WTC11 (cell line): ENCODE data around the gene SLC38A10. TPM values are rescaled to one million over a fixed set of nuclear protein-coding genes. Genes with fewer than 3 reads are reported as not detected.

ENCODE experiments used
- ATAC-seq: fragments of 200-7000 bp; cut with Tn5 transposase; 2 replicates; pipeline ENCODE4 v1.10.0; 2021; ENCODE audit warnings: mild to moderate bottlenecking, moderate library complexity
- CTCF ChIA-PET: fragments of 300-600 bp; sonication (Branson Sonifier 250); formaldehyde crosslinking; loops from one replicate; lab custom pipeline; 2021; ENCODE audit warnings: antibody characterized with exemption; lab: Charles Lee
- POLR2A ChIA-PET: fragments of 350-600 bp; sonication (Branson Sonifier 250); formaldehyde crosslinking; loops from one replicate; lab custom pipeline; 2021; ENCODE audit warnings: antibody characterized with exemption; lab: Charles Lee
- DNase-seq: peaks from one replicate; pipeline ENCODE4 v3.0.0; 2021; ENCODE audit warnings: low spot score
- H3K27ac Mint-ChIP-seq: 2 replicates; pipeline ENCODE4 v1.8.0; 2021; ENCODE audit warnings: mixed read lengths
- H3K27me3 Mint-ChIP-seq: 2 replicates; pipeline ENCODE4 v1.8.0; 2021; ENCODE audit warnings: low read depth, mild to moderate bottlenecking, moderate library complexity, mixed read lengths
- H3K36me3 Mint-ChIP-seq: 2 replicates; pipeline ENCODE4 v1.8.0; 2021; ENCODE audit warnings: mixed read lengths
- H3K4me1 Mint-ChIP-seq: 2 replicates; pipeline ENCODE4 v1.8.0; 2022; ENCODE audit warnings: mixed read lengths
- H3K4me3 Mint-ChIP-seq: 2 replicates; pipeline ENCODE4 v1.8.0; 2021; ENCODE audit warnings: mild to moderate bottlenecking, moderate library complexity, mixed read lengths
- H3K9me3 Mint-ChIP-seq: 2 replicates; pipeline ENCODE4 v1.8.0; 2021; ENCODE audit warnings: mixed read lengths
- CBFB ChIP-seq: sonication (generic); formaldehyde crosslinking; IDR thresholded peaks from 2 replicates; pipeline ENCODE4 v1.8.1; 2022; ENCODE audit warnings: mild to moderate bottlenecking, low read depth, missing genetic modification reagents
- CTCF ChIP-seq: fragments of 200-600 bp; IDR thresholded peaks from 2 replicates; pipeline ENCODE4 v1.8.0; 2022; ENCODE audit warnings: antibody characterized with exemption
- ESRRA ChIP-seq: sonication (generic); formaldehyde crosslinking; IDR thresholded peaks from 2 replicates; pipeline ENCODE4 v1.8.1; 2022; ENCODE audit warnings: mild to moderate bottlenecking, missing genetic modification reagents, borderline replicate concordance
- FOXP1 ChIP-seq: sonication (generic); formaldehyde crosslinking; IDR thresholded peaks from 2 replicates; pipeline ENCODE4 v1.8.0; 2022; ENCODE audit warnings: missing genetic modification reagents, mild to moderate bottlenecking, moderate library complexity, borderline replicate concordance
- GTF2I ChIP-seq: fragments of 250-450 bp; sonication (Bioruptor Pico); conservative IDR thresholded peaks from 2 replicates; pipeline ENCODE4 v1.4.0; 2021; ENCODE audit warnings: mild to moderate bottlenecking
- IRF1 ChIP-seq: sonication (generic); formaldehyde crosslinking; IDR thresholded peaks from 2 replicates; pipeline ENCODE4 v1.8.0; 2023; ENCODE audit warnings: missing genetic modification reagents
- IRF2 ChIP-seq: sonication (generic); formaldehyde crosslinking; IDR thresholded peaks from 2 replicates; pipeline ENCODE4 v1.8.0; 2022; ENCODE audit warnings: low read depth, missing genetic modification reagents, borderline replicate concordance
- JAZF1 ChIP-seq: fragments of 250-450 bp; sonication (Bioruptor Pico); IDR thresholded peaks from 2 replicates; pipeline ENCODE4 v1.9.0; 2021; ENCODE audit warnings: moderate library complexity, mild to moderate bottlenecking, inconsistent platforms
- MAX ChIP-seq: sonication (generic); formaldehyde crosslinking; IDR thresholded peaks from 2 replicates; pipeline ENCODE4 v1.8.0; 2022; ENCODE audit warnings: mild to moderate bottlenecking, missing genetic modification reagents
- NR1H2 ChIP-seq: sonication (generic); formaldehyde crosslinking; IDR thresholded peaks from 2 replicates; pipeline ENCODE4 v1.9.0; 2021; ENCODE audit warnings: mild to moderate bottlenecking, moderate library complexity, missing genetic modification reagents
- PRRX2 ChIP-seq: fragments of 250-450 bp; sonication (Bioruptor Pico); IDR thresholded peaks from 2 replicates; pipeline ENCODE4 v1.8.0; 2021; ENCODE audit warnings: mild to moderate bottlenecking
- USF2 ChIP-seq: sonication (generic); formaldehyde crosslinking; IDR thresholded peaks from 2 replicates; pipeline ENCODE4 v1.8.1; 2023; ENCODE audit warnings: mild to moderate bottlenecking, missing genetic modification reagents, moderate library complexity
- ZNF219 ChIP-seq: sonication (generic); formaldehyde crosslinking; IDR thresholded peaks from 2 replicates; pipeline ENCODE4 v1.8.0; 2023; ENCODE audit warnings: missing genetic modification reagents, mild to moderate bottlenecking, borderline replicate concordance
- ZNF396 ChIP-seq: fragments of 250-450 bp; sonication (Bioruptor Pico); IDR thresholded peaks from 2 replicates; pipeline ENCODE4 v1.8.0; 2021; ENCODE audit warnings: mild to moderate bottlenecking, moderate library complexity, borderline replicate concordance
- total RNA-seq: library from RNA; stranded (reverse); gene quantifications from 3 replicates; pipeline ENCODE4 v1.2.3, GENCODE V29; 2021
- TF ChIP-seq, protein P1 (sequence below): fragments of 250-450 bp; sonication (Bioruptor Pico); IDR thresholded peaks from 2 replicates; pipeline ENCODE4 v1.8.0; 2021; ENCODE audit warnings: mild to moderate bottlenecking
- TF ChIP-seq, protein P2 (sequence below): sonication (generic); formaldehyde crosslinking; IDR thresholded peaks from 2 replicates; pipeline ENCODE4 v1.8.1; 2022; ENCODE audit warnings: mild to moderate bottlenecking, missing genetic modification reagents, moderate library complexity, borderline replicate concordance

Gene SLC38A10
- total RNA-seq, 1 experiment from 2014 or later: 47.0 TPM

DNA sequence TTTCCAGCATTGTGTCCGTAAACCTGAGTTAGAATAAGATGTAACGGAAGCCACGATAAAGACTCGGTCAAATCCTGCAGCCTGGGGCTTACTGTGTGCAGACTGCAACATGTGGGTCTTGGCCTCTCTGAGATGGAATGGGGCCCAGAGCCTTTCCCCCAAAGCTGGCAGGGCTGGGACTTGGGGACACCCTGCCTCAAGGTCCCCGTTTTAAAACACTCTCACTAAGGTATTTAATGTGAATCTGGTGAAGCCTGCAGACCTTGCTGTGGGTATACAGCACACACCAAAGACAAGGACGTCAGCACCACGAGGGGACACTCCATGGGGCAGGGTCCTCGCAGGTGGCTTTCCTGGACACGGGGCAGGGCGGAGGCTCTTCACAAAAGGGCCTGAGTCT is 53.9 kb downstream of the SLC38A10 start (continued):
- TF ChIP-seq, protein P1, sequence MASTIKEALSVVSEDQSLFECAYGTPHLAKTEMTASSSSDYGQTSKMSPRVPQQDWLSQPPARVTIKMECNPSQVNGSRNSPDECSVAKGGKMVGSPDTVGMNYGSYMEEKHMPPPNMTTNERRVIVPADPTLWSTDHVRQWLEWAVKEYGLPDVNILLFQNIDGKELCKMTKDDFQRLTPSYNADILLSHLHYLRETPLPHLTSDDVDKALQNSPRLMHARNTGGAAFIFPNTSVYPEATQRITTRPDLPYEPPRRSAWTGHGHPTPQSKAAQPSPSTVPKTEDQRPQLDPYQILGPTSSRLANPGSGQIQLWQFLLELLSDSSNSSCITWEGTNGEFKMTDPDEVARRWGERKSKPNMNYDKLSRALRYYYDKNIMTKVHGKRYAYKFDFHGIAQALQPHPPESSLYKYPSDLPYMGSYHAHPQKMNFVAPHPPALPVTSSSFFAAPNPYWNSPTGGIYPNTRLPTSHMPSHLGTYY (CRISPR knock-in tag): no peak
- TF ChIP-seq CBFB (CRISPR knock-in tag): no peak
- TF ChIP-seq FOXP1 (CRISPR knock-in tag): no peak
- TF ChIP-seq ESRRA (CRISPR knock-in tag): no peak
- TF ChIP-seq ZNF396: no peak
- TF ChIP-seq PRRX2 (CRISPR knock-in tag): no peak
- TF ChIP-seq, all 79 proteins: peak for 0

DNA sequence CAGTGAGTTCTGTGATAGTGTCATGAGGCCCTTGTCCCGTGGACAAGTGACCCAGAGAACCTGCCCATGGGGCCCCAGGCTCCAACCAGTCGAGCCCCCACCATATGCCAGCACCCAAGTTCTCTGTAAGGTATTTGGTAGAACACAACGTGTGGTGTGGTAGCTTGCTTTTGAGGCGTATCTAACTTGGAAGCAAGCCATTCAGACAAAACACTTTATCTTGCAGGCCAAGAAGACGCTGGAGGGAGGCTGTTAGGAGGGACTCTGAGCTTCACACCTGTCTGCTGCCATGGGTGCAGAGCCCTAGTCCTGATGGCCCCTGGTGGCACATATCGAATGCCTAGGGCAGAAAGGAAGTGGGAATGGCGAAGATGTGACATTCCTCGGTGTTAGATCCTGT is 54.3 kb downstream of the SLC38A10 start:
- H3K9me3 Mint-ChIP-seq: no peaks in the 10 kb centered on the region
- ATAC-seq: no peak
- ChIA-PET CTCF (no interaction called here), POLR2A (no interaction called here)
- H3K27ac Mint-ChIP-seq: peak overlapping the region; percentile 80; the same call in 1 of the 2 replicates
- peaks cover 27% of the 10 kb centered on the region for H3K4me1 Mint-ChIP-seq
- no peak for DNase-seq
- no peaks in the 10 kb centered on the region for H3K36me3 Mint-ChIP-seq
- TF ChIP-seq IRF2 (CRISPR knock-in tag) (no peak), JAZF1 (CRISPR knock-in tag) (no peak), ZNF219 (no peak)
- H3K27me3 Mint-ChIP-seq: no peaks in the 10 kb centered on the region
- H3K4me3 Mint-ChIP-seq: peak overlapping the region; percentile 90

DNA sequence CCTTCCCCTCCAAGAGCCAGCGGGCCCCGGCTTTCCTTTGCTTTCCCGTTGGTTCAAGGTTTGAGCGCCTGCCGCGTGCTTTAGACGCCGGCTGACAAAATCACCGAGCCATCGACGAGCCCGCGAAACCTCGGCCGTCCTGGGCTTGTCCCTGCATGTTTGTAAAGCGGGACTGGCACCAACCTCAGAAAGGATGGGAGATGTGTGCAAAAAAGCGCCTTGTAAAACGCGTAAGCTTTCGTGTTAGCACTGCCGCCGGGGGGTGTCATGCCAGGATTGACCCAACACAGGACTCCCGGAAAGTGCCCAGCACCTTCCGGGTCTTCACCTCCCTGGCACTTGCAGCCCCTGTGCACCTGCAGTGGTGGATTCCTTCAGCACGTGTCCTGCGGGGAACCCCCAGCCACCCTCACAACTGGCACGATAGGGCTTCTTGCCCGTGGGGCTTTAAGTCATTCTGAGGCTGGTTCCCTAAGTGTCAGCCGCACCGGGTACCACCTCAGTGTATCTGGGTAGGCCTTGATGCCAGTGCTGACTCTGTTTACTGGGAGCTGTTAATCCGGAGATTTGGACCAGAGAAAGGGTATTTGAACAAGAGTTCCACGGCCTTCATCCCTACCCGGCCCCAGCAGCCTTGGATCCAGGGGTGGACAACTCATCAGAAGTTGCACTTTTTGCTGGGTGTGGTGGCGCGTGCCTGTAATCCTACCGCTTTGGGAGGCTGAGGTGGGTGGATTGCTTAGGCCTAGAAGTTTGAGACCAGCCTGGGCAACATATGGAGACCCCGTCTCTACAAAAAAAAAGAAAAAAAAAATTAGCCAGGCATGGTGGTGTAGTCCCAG is 55.2 kb downstream of the SLC38A10 start:
- ChIA-PET CTCF (interaction anchor here (0.6 to 2.1 kb wide), 17 partner anchors 10 to 315 kb away, joined by 3 to 14 read pairs (median 4); partner anchors contain the start of gene CEP131), POLR2A (interaction anchor here (0.6 to 1.1 kb wide), 3 partner anchors 17 to 785 kb away, joined by 3 to 9 read pairs (median 3); partner anchors contain the start of gene CEP131)
- DNase-seq (no peak), ATAC-seq (no peak)
- Mint-ChIP-seq H3K36me3 (no peaks in the 10 kb centered on the region), H3K4me1 (peaks cover 27% of the 10 kb centered on the region), H3K4me3 (peak overlapping the region; percentile 90), H3K27me3 (no peaks in the 10 kb centered on the region), H3K9me3 (no peaks in the 10 kb centered on the region), H3K27ac (peak overlapping the region; percentile 76)
- TF ChIP-seq NR1H2 (CRISPR knock-in tag) (peak; percentile 45; the same call in 1 of the 2 replicates), MAX (CRISPR knock-in tag) (0 out of 2 replicates have a peak, but pooled peaks have one; percentile 44), GTF2I (no peak), CTCF (no peak), USF2 (CRISPR knock-in tag) (no peak), IRF1 (CRISPR knock-in tag) (0 out of 2 replicates have a peak, but pooled peaks have one; percentile 27)
- TF ChIP-seq, protein P2, sequence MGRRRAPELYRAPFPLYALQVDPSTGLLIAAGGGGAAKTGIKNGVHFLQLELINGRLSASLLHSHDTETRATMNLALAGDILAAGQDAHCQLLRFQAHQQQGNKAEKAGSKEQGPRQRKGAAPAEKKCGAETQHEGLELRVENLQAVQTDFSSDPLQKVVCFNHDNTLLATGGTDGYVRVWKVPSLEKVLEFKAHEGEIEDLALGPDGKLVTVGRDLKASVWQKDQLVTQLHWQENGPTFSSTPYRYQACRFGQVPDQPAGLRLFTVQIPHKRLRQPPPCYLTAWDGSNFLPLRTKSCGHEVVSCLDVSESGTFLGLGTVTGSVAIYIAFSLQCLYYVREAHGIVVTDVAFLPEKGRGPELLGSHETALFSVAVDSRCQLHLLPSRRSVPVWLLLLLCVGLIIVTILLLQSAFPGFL (CRISPR knock-in tag): peak; percentile 36; the same call in 1 of the 2 replicates
